HG03064 (cell line): ENCODE data around the gene TMEM61.
"Not testable (repeated sequence)": the region's sequence is repeated elsewhere in the genome, so short reads cannot be mapped to it uniquely, and the experiment has no call there.

ENCODE experiments used
- ATAC-seq: cut with Tn5 transposase; IDR thresholded peaks from one replicate; pipeline ENCODE4 v1.9.1; 2021; ENCODE audit warnings: low read depth; ENCODE audit not compliant: unreplicated experiment

TMEM61 gene

DNA sequence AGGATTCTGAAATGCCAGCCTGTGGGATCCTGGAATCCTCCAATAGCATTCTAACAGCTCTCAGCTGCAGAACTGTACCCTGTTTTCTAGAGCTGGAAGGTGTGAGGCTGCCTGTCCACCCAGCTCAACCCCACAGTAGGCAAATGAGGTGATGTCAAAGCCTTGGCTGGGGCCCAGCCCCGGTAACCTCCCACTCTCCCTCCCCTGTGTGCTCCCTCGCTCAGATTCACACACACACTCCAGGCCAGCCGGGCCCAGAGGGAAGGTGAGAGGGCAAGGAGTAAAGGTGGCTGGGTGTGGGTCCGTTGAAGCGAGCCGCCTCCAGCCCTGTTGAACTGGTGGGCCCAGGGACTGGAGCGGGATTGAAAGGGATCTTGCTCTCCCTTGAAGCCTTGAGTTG is 18.2 kb downstream of the TMEM61 start, which contains the start of gene BSND:
Gene BSND, plus strand, starts transcription at position 257 of the 400 bp plus-strand sequence. CDS start 254 bp downstream, outside the sequence.
- no peak for ATAC-seq

DNA sequence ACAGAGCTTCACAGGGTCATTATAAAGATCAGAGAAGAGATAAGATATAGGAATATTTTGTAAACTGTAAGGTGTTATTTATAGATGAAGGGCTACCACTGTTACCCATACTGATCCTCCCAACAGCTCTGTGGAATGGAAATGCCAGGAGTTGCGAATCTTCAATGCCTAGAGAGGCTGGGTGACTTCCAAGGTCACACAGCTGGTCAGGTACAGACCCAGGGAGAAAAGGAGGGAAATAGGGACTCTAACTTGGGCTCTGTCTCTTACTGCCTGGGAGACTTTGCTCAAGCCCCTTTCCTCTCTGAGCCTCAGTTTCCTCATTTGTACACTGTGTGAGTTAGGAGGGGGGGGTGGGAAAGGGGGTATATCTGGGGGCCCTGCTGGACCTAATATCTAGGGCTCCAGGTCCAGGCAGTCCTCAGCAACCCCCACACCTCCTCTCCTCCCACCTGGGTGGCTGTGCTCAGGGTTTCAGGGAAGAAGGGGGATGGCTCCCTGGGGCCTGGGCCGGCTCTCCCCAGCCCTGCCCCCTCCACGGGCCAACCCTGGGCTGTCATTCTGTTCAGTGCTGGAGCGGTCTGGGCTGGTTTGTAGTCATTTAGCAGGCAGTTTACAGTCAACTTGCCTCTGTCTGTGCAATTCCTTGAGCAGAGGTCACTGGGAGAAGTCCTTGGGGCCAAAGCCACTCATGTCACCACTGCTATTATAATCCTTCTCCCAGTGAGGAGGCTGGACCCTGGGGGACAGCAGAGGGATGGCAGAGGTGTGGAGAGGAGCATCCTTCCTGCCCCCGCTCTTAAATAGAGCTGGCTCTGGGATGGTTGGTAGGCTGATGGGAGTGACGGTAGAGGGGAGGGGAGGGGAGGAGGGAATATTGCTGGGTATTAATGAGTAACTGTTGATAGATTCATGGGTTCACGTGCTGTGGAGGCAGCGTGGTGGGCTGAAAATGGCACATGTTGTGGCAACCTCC is 20.0 kb downstream of the TMEM61 start:
- no peak for ATAC-seq

DNA sequence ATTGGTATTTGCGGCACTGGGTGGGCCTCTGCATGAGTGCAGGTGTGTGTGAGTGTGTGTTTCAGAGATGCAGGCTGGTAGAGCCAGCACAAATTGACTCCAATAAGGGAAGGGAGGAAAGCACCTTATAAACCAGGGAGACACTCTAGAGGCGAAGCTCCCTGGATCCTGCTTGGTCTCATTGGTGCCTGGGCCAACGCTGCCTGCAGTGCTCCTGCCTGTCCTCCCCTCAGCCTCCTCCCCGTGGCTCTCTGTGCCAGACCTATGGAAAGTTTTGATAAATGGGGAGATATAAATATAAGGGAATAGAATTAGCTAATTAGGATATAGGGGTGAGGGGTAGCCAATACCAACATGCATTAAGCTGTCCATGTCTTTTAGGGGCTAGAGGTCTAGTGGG is 20.9 kb downstream of the TMEM61 start:
- no peak for ATAC-seq

DNA sequence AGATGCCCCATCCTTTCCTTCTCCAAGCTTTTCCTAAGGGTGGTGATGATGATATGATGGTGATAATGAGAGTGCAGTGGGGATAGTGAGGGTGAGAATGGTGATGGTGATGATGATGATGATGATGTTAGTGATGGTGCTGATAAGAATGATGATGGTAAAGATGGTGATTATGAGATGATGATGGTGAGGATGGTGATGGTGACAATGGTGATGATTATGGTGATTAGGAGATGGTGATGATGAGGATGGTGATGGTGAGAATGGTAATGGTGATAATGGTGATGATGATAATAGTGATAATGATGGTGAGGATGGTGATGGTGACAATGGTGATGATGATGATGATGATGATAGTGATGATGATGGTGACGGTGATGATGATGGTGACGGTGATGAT is 22.3 kb downstream of the TMEM61 start:
- ATAC-seq: no peak

DNA sequence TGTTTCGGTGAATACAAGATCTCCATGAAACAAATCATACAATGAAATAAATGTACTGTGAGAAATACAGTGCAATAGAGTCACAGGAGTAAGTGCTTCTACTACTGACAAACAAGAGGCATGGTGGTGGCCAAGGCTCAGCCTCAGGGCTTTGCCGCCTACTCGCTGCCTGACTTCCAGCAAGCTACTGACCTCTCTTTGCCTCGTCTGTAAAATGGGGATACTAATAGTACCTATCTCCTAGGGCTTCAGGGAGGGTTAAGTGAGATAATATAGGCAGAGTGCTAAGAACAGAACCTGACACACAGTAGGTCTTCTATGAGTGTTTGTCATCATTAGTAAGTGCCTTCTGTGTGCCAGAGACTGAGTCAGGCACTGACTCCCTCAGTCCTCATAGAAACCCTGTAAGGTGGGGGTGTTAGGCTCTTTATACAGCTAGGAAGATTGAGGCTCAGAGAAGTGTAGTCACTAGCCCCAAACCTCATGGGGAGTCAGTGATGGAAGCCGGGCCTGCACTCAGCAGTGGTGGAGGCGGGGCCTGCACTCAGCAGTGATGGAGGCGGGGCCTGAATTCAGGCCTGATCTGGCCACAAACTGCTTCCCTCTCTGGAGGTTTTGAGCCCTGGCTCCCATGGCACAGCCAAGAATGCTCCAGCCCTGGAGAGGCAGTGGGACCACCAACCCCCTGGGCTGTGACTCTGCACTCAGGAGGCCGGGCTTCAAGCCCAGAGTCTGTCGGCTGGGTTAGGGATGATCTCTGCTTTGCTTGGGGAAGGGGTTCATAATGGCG is 25.1 kb downstream of the TMEM61 start:
- no peak for ATAC-seq

DNA sequence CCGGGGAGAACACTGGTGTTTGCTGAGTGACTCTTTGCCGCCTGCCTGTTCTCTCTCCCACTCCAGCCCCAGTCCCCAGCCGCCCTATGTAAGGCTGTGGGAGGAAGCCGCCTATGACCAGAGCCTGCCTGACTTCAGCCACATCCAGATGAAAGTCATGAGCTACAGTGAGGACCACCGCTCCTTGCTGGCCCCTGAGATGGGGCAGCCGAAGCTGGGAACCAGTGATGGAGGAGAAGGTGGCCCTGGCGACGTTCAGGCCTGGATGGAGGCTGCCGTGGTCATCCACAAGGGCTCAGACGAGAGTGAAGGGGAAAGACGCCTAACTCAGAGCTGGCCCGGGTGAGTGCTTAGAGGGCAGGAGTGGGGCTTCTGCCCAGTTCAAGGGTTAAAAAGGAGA is 26.5 kb downstream of the TMEM61 start:
- ATAC-seq: no peak

DNA sequence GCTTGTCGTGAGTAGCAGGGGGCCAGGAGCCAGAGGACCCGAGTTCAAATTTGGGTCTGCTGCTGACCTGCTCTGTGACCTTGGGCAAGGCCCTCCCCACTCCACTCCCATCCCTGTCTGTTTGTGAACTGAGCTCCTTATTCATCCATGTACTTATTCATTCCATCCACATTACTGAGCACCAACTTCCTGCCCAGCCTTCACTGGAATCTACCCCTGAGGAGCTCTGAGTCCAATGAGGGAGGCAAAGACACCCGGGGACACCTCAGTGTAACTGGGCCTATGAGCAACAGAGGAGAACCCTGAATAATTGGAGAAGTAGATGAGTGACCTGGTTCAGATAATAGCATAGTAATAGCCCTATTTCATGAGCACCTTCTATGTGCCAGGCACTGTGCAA is 27.2 kb downstream of the TMEM61 start:
- ATAC-seq: no peak

DNA sequence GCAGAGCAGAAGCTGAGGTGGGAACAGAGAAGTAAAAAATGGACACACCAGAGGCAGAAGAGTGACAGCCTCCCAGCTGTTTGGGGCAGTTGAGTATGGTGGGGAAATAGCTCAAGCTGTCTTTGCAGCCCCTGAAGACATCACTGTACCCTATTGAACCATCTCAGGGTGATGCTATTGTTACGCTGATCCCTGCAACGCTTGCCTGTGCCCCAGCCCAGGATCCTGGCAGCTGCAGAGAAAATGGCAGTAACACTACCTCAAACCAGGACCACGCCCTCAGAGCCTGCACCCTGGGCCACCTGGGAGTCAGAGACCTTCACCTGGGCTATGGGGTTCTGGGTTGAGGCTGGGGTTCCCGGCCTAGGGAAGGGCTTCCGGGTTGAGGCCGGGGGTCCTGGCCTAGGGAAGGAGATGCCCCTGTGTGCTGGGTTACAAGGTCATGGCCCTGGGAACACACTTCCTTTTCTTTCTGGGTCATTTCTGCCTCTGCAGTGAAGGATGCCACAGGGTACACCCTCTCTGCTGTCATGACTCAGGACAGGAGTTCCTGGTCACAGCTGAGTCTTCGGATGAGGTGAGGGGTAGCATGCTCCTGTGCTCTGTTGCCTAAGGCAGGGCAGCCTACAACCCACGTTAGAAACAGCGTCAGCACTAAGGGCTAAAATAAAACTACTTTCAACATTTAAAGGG is 29.9 kb downstream of the TMEM61 start:
- no peak for ATAC-seq

DNA sequence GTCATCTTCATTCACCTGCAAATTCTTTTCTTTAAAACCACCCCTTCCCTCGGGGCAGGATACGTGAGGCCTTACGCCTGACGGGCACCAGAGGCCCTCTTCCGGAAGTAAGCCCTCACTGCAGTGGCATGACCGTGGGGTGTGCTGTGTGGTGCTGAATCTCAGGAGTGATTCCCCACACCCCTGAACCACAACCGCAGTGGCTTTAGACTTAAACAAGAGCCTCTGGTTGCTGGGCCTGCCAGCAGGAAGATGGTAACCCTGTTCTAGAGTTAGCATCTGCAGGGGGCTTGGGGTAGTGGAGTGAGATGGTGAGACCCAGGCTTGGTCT is 30.4 kb downstream of the TMEM61 start:
- ATAC-seq: no peak

DNA sequence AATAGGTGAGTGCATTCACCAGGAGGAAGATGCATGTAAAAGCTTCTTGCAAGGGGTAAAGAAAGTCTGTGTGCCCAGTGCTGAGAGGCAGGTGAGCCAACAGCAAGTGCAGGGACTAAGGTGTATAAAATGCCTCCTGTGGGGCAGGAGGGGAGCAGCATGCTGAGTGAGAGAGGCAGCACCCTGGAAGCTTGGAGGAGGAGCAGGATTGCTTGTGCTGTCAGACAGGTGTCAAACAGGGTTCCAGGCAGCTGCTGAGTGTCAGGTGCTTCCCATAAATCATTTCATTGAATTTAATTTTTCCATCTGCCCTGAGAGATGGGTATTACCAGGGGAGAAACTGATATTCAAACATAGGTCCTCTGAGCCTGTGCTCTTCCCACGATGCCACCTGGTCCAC is 32.2 kb downstream of the TMEM61 start:
- no peak for ATAC-seq

DNA sequence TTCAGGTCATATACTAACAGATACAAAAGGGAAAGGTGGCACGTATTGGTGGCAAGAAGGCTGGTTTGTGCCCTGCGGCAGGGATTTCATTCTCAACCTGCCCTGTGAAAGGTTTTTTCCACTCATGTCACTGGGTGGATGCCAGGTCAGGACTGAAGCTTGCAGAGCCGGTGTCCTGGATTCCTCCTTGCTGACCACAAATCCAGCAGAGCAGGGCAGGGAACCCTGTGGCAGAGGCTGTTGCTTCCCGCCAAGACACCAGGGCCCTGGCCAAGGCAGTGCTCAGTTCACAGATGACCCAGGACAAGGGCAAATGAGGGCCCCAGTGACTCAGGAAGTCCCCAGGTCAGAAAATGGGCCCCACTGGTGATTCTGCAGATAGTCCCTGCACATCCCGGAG is 34.7 kb downstream of the TMEM61 start:
- no peak for ATAC-seq

DNA sequence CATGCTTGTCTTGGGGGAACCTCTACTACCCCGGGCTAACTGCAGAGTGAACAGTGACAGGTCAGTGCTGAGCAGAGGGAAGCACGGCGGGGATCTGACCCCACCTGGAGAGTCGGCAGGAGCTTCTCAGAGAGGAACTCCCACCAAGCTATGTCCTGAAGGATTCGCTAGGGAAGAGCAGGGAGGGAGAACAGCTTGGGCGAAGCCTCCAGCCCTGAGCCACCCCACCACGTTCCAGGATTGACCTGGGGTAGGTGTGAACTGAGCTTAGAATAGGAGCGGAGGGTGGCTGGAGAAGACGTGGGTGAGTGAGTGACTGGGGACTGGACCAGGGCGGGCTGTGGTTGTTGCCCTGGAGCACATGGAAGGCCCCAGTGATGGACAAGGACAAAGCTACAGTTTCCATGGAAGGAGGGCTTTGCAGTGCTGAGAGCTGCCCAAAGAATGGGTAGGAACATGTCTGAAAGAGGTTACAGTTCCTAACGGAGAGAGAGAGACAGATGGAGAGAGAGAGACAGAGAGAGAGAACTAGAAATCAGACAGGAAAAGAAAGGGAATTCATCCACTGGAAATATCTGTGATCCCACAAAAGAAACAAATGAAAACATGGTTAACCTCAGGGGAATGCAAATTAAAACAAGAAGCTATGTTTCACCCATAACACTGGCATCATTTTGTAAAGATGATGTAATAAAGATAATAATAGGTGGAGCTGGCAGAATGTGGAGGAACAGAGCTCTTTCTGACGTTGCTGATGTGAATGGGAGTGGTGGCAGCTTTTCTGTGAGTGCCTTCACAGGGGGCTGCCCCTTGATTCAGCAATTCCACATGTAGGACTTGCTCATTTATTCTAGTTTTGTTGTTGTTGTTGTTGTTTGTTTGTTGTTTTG is 35.5 kb downstream of the TMEM61 start:
- ATAC-seq: no peak

DNA sequence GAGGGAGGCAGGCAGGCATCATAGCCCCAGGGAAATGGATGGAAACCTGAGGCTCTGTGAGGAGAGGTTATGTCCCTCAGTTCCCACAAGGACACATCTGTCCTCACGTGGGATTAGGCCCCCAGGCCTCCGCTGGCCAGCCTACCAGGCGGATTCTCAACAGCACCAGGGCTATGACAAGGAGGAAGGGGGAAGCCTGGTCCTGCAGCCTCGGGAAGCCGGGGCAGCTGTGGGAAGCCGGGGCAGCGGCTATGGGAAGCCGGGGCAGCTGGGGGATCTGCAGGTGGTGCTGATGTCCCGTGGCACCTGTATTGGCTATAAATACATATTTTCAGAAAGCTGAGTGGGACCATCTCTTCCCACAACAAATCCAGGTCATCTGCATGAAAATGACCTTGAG is 38.0 kb downstream of the TMEM61 start:
- no peak for ATAC-seq

DNA sequence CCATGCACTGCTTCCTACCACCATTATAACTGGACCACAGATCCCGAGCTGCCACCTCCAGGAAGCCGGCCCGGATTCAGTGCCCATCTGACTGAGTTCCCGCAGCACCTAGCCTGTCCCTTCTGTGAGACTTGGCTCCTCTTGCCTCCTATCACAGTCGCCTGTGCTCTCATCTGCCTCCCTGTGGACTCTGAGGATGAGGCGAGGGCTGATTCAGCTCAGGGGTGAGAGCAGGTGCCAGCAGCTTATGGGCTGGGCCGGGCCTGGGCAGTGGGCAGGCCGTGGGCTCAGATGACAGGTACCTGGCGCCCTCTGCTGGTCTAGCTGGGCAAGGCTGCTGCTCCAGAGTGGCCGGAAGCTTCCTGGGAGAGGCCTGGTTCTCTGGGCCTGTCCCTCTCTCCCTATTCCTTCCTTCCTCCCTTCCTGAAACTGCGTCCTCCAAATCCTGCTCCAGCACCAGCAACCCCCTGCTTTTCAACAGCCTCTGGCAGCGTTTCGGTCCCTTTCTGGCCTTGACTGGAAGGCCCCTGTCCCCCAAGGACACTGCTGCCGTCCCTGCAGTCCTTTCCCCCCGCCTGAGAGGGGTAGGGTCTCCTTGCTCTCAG is 41.6 kb downstream of the TMEM61 start:
- ATAC-seq: peak; percentile 82

DNA sequence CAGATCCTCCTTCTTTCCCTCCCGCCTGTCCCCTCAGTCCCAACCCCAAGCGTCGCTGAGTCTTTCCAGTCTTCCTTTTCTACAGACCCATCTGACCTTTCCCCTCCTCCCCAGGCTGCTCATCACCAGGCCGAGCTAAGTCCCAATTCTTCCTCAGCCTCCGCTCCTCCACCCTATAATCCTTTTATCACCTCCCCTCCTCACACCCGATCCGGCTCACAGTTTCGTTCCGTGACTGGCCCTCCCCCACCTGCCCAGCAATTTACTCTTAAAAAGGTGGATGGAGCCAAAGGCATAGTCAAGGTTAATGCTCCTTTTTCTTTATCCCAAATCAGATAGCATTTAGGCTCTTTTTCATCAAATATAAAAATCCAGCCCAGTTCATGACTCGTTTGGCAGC is 43.7 kb downstream of the TMEM61 start:
- not testable (repeated sequence) for ATAC-seq

DNA sequence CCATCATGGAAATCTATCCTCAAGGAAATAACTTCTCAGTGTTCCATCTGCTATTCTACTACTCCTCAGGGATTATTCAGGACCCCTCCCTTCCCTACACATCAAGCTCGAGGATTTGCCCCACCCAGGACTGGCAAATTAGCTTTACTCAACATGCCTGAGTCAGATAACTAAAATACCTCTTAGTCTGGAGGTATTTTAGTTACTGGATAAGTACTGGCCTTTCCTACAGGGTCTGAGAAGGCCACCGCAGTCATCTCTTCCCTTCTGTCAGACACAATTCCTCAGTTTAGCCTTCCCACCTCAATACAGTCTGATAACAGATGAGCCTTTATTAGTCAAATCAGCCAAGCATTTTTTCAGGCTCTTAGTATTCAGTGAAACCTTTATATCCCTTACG is 46.3 kb downstream of the TMEM61 start:
- not testable (repeated sequence) for ATAC-seq

DNA sequence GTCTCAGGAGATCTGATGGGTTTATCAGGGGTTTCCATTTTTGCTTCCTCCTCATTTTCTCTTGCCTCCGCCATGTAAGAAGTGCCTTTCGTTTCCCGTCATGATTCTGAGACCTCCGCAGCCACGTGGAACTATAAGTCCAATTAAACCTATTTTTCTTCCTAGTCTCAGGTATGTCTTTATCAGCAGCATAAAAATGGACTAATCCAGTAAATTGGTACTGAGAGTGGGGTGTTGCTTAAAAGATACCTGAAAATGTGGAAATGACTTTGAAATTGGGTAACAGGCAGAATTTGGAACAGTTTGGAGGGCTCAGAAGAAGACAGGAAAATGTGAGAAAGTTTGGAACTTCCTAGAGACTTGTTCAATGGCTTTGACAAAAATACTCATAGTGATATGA is 50.7 kb downstream of the TMEM61 start:
- not testable (repeated sequence) for ATAC-seq

DNA sequence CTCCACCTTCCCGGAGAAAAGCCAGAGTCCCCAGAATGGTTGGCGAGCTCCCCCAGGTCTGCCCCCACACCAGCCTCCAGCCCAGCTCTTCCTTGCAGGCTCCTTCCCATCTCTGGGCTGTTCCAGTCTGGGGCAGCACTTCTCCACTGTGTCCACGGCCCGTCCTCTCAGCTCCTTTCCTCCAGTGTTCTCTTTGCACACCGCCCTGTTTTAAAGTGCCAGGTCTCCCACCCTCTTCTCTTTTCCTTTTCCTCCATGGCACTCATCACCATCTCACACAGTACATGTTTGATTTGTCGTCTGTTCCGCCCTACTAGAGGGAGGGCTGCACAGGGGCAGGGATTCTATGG is 52.8 kb downstream of the TMEM61 start:
- no peak for ATAC-seq

DNA sequence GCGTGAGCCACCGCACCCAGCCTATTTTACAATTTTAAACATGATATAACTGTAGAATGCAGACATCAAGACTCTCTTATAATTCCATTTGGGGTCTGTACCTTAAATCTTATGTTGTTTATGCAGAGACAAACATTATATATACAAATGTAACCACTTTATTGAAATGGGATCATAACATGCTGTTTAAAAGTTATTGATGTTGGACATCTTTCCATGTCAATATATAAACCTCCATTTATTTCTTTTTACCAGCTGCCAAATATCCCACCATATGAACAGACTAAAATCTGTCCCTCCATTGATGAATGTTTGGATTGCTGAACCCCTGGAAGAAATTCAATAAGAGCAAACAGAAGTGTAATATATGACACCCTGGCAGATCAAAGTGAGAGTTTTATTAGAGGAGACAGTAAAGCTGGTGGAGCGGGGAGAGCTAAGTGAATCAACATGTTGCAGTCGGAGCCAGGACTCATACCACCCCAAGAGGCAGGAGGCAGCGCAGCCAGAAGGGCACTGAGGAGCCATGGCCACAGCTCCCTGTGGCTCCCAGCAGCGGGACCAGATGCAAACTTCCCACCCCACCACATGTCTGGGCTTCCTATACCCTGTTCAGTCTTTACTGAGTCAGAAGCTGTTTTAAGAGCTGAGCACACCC is 54.2 kb downstream of the TMEM61 start:
- ATAC-seq: no peak
